ENCODE data around the gene FANK1. TPM values are rescaled to one million over a fixed set of nuclear protein-coding genes. Genes with fewer than 3 reads are reported as not detected.
"Not testable (repeated sequence)": the region's sequence is repeated elsewhere in the genome, so short reads cannot be mapped to it uniquely, and the experiment has no call there.

Gene FANK1
- total RNA-seq, 1 donor from 2014 or later: 12.5 TPM

DNA sequence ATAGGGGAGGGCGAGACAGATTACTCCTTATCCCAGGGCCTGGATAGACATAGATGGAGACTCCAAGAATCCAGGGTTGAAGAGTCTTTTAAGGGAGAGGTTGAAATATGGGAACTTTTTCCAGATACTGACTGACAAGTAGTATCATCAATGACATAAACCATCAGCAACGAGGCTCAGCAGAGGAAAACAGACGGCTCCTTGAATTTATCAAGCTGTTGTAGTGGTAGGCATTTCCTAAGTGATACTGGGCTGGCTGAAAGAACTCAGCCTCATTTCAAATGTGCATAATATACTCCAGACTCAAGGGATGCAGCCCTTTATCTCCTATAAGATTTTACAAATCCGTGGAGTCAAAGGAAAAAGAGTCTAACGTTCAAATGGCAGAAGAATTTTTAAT lies 150.5 kb downstream of the FANK1 start:
- H2AFZ ChIP-seq (replicated peaks): no peak overlapping the region
- no peak overlapping the region for H3K27ac Mint-ChIP-seq
- no peaks in the 10 kb centered on the region for H3F3A ChIP-seq (ENCODE audit: low read depth)
- no peak overlapping the region for H3K4me3 Mint-ChIP-seq
- H3K4me1 Mint-ChIP-seq: peaks cover 12% of the 10 kb centered on the region
- H3K4me1 ChIP-seq: no peaks in the 10 kb centered on the region
- peaks cover 2% of the 10 kb centered on the region for H3K27me3 Mint-ChIP-seq (ENCODE audit: insufficient read depth, low read depth)
- H3K4me2 ChIP-seq: no peak overlapping the region
- no peak for DNase-seq (ENCODE audit: low spot score)
- no peak overlapping the region for H3K27ac ChIP-seq
- no peaks in the 10 kb centered on the region for H3K36me3 Mint-ChIP-seq
- TF ChIP-seq, protein P1, sequence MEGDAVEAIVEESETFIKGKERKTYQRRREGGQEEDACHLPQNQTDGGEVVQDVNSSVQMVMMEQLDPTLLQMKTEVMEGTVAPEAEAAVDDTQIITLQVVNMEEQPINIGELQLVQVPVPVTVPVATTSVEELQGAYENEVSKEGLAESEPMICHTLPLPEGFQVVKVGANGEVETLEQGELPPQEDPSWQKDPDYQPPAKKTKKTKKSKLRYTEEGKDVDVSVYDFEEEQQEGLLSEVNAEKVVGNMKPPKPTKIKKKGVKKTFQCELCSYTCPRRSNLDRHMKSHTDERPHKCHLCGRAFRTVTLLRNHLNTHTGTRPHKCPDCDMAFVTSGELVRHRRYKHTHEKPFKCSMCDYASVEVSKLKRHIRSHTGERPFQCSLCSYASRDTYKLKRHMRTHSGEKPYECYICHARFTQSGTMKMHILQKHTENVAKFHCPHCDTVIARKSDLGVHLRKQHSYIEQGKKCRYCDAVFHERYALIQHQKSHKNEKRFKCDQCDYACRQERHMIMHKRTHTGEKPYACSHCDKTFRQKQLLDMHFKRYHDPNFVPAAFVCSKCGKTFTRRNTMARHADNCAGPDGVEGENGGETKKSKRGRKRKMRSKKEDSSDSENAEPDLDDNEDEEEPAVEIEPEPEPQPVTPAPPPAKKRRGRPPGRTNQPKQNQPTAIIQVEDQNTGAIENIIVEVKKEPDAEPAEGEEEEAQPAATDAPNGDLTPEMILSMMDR (IDR thresholded peaks at IDR 0.05): no peak
- TF ChIP-seq EZH2phosphoT487 (IDR thresholded peaks at IDR 0.05) (no peak), EZH2 (IDR thresholded peaks at IDR 0.05) (no peak)
- H4K20me1 ChIP-seq (ENCODE audit: low read depth): no peaks in the 10 kb centered on the region
- H3K9ac ChIP-seq: no peak overlapping the region
- H3K27me3 ChIP-seq: no peaks in the 10 kb centered on the region
- no peak overlapping the region for H3K4me3 ChIP-seq
- H3K79me2 ChIP-seq (ENCODE audit: low read depth): no peaks in the 10 kb centered on the region
- H3K36me3 ChIP-seq: no peaks in the 10 kb centered on the region
- H3K9me3 Mint-ChIP-seq: no peaks in the 10 kb centered on the region
- no peaks in the 10 kb centered on the region for H3K9me3 ChIP-seq (ENCODE audit: low read depth)

DNA sequence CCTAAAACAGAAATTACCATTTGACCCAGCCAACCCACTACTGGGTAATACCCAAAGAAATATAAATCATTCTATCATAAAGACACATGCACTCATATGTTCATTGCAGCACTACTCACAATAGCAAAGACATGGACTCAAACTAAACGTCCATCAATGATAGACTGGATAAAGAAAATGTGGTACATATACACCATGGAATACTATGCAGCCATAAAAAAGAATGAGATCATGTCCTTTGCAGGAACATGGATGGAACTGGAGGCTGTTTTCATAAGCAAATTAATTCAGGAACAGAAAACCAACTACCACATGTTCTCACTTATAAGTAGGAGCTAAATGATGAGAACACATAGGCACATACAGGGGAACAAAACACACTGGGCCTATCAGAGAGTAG lies 151.4 kb downstream of the FANK1 start:
- H3K27ac ChIP-seq; H3K27ac Mint-ChIP-seq; DNase-seq (ENCODE audit: low spot score); H3K9me3 Mint-ChIP-seq; H3K4me1 Mint-ChIP-seq; H3K79me2 ChIP-seq (ENCODE audit: low read depth); H3K4me3 ChIP-seq; H3F3A ChIP-seq (ENCODE audit: low read depth); H3K36me3 Mint-ChIP-seq; H3K9ac ChIP-seq; H3K9me3 ChIP-seq (ENCODE audit: low read depth); H3K27me3 Mint-ChIP-seq (ENCODE audit: insufficient read depth, low read depth); H3K4me3 Mint-ChIP-seq; H3K36me3 ChIP-seq; H2AFZ ChIP-seq (replicated peaks); H3K4me1 ChIP-seq; H3K4me2 ChIP-seq; H4K20me1 ChIP-seq (ENCODE audit: low read depth); H3K27me3 ChIP-seq: not testable (repeated sequence)

DNA sequence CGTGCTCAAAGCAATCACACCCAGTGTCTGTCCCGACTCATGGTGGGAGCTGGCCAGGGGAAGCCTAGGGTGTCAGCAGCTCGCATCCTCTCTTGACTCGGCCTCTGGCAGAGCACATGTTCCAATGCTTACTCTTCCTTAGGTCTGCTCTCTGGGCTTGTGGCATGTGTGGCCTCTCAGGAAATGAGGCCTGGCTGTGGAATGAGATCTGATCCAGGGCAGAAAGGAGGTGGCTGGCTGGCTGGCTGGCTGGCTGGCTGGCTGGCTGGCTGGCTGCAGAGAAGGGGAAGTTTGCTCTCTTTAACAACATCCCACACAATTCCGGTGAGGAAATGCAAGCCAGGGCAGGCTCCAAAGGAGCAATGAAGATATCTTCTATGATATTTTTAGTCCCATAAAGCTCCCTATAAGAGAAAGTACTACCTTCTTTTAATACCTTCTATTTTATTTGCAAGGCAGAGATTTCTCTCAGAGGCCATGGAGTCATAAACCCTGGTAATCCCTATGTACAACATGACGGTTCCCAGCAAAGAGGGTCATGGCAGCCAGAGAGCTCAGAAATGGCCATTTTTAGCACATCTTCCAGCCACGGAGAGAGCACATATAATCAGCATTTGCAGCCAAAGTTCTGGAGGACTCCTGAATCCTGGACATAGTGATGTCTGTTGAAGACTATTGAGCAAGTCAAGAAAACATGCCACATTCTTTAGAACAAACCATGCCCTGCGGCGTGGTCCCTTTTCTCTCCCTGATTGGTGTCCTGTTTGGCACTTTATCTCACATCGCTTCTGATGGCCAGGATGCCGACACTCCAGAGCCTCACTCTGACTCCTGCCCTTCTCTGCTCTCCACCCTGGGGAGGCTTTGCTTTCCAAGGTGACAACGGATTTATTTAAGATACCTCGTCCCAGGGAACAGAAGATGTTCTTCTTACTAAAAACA lies 153.7 kb downstream of the FANK1 start:
- H3K36me3 Mint-ChIP-seq: no peaks in the 10 kb centered on the region
- H3K9me3 ChIP-seq (ENCODE audit: low read depth): no peaks in the 10 kb centered on the region
- no peak overlapping the region for H3K4me2 ChIP-seq
- no peak overlapping the region for H2AFZ ChIP-seq (replicated peaks)
- H3K27ac Mint-ChIP-seq: no peak overlapping the region
- no peaks in the 10 kb centered on the region for H3K79me2 ChIP-seq (ENCODE audit: low read depth)
- no peak overlapping the region for H3K4me3 Mint-ChIP-seq
- DNase-seq (ENCODE audit: low spot score): no peak
- TF ChIP-seq EZH2phosphoT487 (IDR thresholded peaks at IDR 0.05) (no peak), EZH2 (IDR thresholded peaks at IDR 0.05) (no peak)
- TF ChIP-seq, protein P1 (IDR thresholded peaks at IDR 0.05): no peak
- no peaks in the 10 kb centered on the region for H4K20me1 ChIP-seq (ENCODE audit: low read depth)
- no peaks in the 10 kb centered on the region for H3K36me3 ChIP-seq
- H3K4me1 Mint-ChIP-seq: peaks cover 3% of the 10 kb centered on the region
- no peak overlapping the region for H3K27ac ChIP-seq
- no peaks in the 10 kb centered on the region for H3K9me3 Mint-ChIP-seq
- H3K27me3 ChIP-seq: no peaks in the 10 kb centered on the region
- H3K27me3 Mint-ChIP-seq (ENCODE audit: insufficient read depth, low read depth): no peaks in the 10 kb centered on the region
- H3K4me1 ChIP-seq: no peaks in the 10 kb centered on the region
- H3K4me3 ChIP-seq: no peak overlapping the region
- no peak overlapping the region for H3K9ac ChIP-seq
- no peaks in the 10 kb centered on the region for H3F3A ChIP-seq (ENCODE audit: low read depth)

DNA sequence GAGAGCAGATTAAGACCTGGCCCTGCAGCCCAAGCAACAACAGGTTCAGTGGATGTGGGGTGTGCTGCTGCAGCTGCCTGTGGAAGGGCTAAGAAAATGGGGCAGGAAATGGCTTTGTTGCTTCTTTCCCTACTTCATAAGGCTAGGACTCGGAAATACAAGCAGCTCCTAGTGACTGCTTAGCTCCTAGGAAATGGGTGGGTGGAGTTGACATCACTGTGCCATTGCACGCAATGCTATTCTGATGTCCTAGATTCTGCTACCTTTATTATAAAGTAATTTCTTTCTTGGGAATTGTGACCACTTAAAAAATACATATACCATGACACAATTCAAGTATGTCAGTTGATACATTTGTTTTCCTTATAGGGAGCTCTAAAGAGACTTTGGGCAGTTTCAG lies 155.8 kb downstream of the FANK1 start:
- Histone ChIP-seq H3F3A (ENCODE audit: low read depth) (no peaks in the 10 kb centered on the region), H3K4me1 (no peaks in the 10 kb centered on the region), H2AFZ (replicated peaks) (no peak overlapping the region), H3K4me3 (no peak overlapping the region), H3K36me3 (no peaks in the 10 kb centered on the region), H4K20me1 (ENCODE audit: low read depth) (no peaks in the 10 kb centered on the region), H3K27ac (no peak overlapping the region), H3K79me2 (ENCODE audit: low read depth) (no peaks in the 10 kb centered on the region), H3K9me3 (ENCODE audit: low read depth) (no peaks in the 10 kb centered on the region), H3K27me3 (no peaks in the 10 kb centered on the region), H3K9ac (no peak overlapping the region), H3K4me2 (no peak overlapping the region)
- TF ChIP-seq EZH2 (IDR thresholded peaks at IDR 0.05): no peak
- TF ChIP-seq EZH2phosphoT487 (IDR thresholded peaks at IDR 0.05): no peak
- TF ChIP-seq, protein P1 (IDR thresholded peaks at IDR 0.05): no peak
- DNase-seq (ENCODE audit: low spot score): no peak
- Mint-ChIP-seq H3K9me3 (no peaks in the 10 kb centered on the region), H3K36me3 (no peaks in the 10 kb centered on the region), H3K4me3 (no peak overlapping the region), H3K27me3 (ENCODE audit: insufficient read depth, low read depth) (no peaks in the 10 kb centered on the region), H3K27ac (no peak overlapping the region), H3K4me1 (peaks cover 3% of the 10 kb centered on the region)

Measured in neural progenitor cell (in vitro differentiated cells).